ENCODE measurements around the gene CENPS.
"Not testable (repeated sequence)": the region's sequence is repeated elsewhere in the genome, so short reads cannot be mapped to it uniquely, and the experiment has no call there.

Gene CENPS

DNA sequence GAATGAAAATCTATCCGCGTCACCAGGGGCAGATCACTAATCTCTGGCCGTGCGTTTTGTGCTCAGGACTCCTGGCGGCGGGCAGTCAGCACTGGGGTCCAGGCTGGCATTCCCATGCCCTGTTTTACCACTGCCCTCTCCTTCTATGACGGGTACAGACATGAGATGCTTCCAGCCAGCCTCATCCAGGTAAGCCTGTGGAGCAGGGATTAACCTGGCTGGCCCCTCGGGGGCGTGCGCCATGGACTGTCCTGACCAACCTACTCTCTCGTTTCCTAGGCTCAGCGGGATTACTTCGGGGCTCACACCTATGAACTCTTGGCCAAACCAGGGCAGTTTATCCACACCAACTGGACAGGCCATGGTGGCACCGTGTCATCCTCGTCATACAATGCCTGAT is 10.9 kb upstream of the CENPS start:
- DNase-seq (ENCODE audit: low read depth) = no peak

DNA sequence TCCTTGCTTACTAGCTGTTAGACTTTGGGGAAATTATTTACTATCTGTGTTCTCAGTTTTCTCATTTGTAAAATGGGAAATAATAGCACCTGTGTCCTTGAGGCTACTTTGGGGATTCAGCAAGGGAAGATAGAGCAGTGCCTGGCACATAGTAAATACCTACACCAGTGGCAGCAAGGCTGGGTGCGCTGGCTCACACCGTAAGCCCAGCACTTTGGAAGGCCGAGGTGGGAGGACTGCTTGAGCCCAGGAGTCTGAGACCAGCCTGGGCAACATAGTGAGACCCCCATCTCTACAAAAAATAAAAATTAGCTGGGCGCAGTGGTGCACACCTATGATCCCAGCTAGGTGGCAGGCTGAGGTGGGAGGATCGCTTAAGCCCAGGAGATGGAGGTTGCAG is 8.6 kb upstream of the CENPS start:
- no peak for DNase-seq (ENCODE audit: low read depth)

DNA sequence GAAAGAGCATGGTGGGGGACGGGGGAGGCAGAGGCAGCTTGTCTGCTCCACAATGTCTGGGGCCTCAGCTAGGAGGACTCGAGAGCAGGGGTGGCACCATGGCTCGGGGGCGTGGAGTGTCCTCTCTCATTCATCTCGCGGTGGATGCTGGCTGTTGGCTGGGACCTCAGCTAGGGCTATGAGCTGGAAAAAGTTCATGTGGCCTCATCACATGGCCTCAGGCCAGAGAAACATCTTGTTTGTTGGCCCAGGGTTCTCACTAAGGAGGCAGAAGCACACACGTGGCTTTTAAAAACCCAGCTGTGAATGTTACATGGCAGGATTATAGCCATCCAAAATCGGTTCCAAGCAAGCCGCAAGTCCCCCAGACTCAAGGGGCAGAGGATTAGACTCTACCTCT is 6.2 kb upstream of the CENPS start:
- no peak for DNase-seq (ENCODE audit: low read depth)

DNA sequence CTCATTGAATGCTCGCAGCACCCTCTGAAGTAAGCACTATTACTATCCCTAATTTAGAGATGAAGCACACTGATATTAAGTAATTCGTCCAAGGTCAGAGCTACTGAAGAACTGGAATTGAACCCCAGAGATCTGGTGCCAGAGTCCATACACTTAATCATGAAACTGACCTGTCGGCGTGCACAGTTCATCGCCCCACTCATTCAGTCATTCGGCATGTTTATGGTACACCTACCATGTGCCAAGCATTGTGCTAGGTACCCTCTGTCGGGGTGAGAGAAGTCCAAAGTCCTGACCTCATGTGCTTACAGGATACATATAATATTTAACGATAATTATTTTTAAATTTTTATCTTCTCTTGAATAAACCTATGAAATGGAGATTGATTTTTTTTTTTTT is 5.6 kb upstream of the CENPS start:
- DNase-seq (ENCODE audit: low read depth) = no peak

DNA sequence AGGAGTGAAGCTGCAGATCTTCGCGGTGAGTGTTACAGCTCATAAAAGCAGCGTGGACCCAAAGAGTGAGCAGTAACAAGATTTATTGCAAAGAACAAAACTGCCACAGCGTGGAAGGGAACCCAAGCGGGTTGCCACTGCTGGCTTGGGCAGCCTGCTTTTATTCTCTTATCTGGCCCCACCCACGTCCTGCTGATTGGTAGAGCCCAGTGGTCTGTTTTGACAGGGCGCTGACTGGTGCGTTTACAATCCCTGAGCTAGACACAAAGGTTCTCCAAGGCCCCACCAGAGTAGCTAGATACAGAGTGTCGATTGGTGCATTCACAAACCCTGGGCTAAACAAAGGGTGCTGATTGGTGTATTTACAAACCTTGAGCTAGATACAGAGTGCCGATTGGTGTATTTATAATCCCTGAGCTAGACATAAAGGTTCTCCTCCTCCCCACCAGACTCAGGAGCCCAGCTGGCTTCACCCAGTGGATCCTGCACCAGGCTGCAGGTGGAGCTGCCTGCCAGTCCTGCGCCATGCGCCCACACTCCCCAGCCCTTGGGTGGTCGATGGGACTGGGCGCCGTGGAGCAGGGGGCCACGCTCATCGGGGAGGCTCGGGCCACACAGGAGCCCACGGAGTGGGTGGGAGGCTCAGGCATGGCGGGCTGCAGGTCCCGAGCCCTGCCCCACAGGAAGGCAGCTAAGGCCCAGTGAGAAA is 4.3 kb upstream of the CENPS start:
- not testable (repeated sequence) for DNase-seq (ENCODE audit: low read depth)

DNA sequence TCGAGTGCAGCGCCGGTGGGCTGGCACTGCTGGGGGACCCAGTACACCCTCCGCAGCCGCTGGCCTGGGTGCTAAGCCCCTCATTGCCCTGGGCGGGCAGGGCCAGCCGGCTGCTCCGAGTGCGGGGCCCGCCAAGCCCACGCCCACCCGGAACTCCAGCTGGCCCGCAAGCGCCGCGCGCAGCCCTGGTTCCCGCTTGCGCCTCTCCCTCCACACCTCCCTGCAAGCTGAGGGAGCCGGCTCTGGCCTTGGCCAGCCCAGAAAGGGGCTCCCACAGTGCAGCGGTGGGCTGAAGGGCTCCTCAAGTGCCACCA is 3.7 kb upstream of the CENPS start:
- not testable (repeated sequence) for DNase-seq (ENCODE audit: low read depth)

DNA sequence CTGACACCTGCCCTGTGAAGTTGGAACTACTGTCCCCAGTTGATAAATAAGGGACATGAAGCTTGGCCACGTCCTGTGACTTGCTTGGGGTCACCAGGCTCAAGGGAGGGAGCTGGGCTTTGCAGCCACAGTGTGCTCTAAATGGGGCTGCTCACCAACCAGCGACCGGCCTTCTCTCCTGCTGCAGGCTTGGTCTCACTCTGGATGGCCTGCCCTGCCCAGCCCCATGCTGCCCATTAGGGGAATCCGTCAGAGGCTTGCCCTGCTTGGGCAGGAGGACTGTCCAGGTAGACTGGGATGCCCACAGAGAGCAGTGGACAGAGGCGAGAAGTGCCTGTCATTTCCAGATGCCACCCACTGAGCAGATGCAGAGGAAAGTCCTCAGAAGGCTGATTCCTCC is 1.2 kb upstream of the CENPS start:
- DNase-seq (ENCODE audit: low read depth) = no peak

DNA sequence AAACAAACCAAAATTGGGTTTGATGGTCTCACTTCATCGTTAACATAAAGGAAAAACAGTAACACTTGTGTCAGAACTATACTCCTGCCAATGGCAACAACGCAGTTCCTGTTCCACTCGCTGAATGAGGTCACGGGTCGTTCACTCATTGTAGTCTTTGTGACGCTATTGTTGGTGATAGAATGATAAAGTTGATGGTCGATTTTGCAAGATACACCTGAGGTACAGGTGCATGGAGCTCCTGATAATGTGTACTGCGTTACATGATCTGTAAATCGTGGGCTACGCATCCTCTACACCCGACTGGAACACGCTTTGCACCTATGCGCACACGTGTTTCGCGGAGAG is 391 bp upstream of the CENPS start:
- DNase-seq (ENCODE audit: low read depth) = no peak

DNA sequence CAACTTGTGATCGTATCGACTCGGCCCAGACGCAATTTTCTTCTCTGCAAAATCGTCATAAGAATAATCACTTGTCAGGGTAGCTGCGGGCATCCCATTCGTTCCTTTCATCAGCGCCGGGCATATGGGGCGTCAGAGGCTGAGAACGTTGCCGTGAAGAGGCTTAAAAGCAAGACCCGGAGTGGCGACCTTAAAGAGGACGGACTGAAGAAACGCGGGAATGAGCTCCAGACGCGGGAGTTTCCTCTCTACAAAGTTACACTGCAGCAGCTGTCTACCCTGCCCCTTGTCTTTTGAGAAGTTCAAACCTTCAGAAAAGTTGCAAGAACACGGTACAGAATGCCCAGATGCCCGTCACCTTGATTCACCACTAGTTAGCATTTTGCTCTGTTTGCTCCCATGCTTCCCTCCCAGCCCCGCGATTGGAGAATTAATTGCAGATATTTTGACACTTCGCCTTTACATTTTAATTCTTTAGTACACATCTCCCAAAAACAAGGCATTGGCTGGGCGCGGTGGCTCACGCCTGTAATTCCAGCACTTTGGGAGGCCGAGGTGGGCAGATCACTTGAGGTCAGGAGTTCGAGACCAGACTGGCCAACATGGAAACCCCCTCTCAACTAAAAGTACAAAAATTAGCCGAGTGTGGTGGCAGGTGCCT is 967 bp downstream of the CENPS start:
- no peak for DNase-seq (ENCODE audit: low read depth)

DNA sequence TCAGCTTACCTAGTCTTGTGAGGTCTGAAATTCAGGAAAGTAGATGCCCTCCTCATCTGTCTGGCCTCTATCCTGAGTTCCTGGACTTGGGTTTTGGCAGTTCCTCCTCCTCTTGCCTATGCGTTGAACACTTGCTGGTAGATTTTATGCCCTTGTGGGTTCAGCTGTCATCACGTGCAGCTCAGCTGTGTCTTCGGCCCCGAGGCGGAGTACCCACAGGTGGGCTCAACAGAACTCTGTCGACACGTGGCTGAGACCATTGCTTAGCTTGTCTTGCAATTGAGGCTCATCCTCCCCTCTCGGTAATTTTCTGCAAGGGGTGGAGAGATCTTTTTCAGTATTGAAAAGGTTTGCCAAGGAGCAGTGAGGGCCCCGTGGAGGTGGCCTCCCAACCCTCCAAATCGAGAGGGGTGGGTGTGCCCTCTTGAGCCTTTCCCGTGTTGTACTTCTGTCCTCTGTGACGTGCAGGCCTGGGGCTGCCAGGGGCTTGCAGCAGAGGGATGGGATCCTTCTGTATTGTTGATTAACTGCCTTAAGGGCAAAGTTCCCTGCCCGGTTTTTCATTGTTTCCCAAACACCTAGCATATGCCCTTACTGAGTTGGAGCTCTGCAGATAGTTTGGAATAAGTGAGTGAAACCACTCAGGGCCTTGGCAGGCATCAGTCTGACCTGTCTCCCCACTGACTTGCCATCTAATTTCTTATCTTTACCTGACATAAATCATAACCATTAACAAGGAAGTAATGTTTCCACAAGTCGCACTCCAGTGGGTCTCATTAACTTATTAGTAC is 2.9 kb downstream of the CENPS start:
- no peak for DNase-seq (ENCODE audit: low read depth)

DNA sequence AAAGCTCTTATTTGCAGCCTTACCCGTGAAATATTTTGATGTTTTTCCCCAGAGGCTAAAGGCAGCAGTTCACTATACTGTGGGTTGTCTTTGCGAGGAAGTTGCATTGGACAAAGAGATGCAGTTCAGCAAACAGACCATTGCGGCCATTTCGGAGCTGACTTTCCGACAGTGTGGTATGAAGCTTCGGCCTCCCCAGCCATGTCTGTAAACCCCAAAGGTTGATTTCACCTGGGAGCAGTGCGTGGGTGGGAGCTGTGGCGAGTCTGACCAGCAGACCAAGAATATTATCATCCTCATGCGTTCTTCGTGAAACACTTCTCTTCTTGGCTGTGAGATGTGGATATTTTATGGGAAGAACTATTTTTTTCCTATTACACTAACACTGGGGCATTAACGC is 3.6 kb downstream of the CENPS start:
- DNase-seq (ENCODE audit: low read depth) = no peak

DNA sequence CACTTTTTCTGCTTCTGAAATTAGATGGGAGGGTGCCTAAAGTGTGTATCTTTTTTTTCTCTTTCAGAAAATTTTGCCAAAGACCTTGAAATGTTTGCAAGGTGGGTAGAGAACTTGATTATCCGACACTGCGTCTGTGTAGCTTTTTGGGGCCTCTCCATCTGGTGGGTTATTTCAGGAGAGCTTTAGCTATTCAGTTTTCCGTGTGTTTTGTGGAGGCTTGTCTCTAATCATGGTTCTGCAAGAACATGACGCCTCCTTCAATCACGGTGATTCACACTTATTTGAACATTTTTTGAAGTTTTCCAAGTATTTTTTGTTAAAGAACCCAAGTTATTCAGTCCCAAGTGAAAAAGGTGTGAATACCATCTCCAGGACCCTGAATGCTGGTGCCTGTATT is 4.4 kb downstream of the CENPS start:
- DNase-seq (ENCODE audit: low read depth) = no peak

DNA sequence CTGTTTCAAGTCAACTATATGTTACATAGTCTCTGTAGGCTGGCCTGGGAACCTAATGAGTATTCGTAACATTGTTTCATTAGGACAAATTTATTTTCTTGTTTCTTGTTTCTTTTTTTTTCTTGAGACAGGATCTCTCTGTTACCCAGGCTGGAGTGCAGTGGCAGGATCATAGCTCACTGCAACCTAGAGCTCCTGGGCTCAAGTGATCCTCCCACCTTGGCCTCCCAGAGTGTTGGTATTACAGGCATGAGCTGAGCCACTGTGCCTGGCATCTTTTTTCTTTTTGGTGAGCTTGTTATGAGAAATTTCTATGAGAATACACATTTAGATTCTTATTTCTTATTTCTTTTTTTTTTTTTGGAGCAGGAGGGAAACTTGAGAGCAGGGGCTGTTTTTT is 6.8 kb downstream of the CENPS start:
- no peak for DNase-seq (ENCODE audit: low read depth)

DNA sequence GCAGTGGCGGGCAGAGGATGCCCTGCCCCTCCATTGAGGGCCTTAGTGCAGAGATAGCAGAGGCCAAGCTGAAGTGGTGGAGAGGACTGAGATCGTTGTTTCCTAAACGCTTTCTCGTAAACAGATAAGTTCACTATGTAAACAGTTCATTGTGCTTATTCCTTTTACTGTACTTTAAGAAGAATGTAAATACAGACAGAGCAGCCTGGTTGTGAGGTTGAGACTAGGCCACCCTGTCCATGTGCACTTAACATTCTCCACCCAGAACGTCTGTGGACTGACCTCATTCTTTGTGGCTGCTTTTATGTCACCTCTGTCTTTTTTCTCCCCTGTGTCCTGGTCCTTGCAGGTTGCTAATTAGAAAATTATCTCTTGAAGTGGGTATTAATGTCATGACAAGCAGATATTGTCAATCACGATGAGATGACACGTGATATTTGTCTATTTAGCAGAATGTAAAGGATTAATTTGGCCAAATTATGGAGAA is 8.5 kb downstream of the CENPS start:
- DNase-seq (ENCODE audit: low read depth) = no peak

DNA sequence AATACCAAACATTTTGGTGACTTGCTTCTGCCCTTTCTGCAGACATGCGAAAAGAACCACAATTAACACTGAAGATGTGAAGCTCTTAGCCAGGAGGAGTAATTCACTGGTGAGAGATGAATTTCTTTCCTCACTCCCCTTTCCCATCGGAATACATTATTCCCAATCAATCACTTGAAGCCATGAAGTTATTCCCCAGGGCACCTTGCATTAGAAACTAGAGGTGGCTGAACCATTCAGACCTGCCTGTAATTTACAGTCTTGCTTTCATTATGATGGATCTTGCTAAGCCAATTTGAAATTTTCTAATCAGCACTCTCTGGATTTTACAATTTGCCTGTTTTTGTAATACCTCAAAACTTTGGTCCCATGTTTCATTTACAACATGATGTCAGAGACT is 10.1 kb downstream of the CENPS start:
- no peak for DNase-seq (ENCODE audit: low read depth)

DNA sequence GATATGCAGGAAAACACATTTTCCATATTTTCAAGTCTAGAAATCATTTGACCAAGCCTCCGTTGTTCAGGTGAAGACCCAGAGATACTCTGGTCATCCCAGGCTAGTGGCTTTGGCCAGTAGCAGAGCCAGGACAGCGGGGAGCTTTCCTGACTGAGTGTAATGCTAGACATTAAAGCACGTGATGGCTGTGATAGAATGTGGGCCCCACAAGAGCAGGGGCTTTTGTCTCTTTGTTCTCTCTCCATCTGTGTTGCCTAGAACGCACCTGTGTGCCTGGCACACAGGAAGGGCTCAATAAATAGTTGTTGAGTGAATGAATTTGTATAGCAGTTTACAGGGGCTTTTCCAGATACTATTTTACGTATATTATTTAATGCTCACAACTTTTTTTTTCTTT is 10.6 kb downstream of the CENPS start:
- no peak for DNase-seq (ENCODE audit: low read depth)

DNA sequence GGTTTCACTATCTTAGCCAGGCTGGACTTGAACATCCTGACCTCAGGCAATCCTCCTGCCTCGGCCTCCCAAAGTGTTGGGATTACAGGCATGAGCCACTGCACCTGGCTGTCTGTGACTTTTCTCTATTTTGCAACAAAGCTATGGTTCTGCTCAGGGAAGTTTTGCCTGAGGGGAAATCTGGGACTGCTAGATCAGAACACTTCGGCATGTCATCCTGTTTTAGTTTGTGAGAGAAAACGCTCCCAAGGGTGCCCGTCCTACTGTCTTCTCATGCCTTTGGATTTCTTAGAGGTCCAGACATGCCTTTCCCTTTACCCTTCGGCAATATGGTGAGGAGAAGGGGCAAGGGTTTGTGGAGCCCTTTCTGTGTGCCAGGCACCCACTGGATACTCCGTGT is 14.0 kb downstream of the CENPS start:
- no peak for DNase-seq (ENCODE audit: low read depth)

DNA sequence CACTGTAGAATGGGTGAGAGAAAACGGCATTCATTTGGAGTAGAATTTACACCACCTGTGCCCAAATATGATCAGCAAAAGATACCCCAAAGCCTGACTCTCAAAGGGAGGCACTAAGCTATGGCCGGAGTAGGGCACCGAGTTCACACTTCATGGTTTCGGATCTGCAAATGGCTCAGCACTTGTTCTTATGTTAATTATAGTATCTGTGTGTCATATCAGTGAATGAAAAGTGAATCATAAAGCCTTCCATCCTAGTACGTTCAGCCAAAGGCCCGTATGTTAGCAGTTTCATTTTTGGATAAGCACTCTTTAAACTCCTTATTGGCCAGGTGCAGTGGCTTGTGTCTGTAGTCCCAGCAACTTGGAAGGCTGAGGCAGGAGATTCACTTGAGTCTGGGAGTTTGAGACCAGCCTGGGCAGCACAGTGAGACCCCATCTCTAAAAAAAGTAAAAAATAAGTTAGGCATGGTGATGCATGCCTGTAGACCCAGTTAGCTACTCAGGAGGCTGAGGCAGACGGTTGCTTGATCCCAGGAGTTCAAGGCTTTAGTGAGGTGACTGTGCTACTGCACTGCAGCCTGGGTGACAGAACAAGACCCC is 14.7 kb downstream of the CENPS start:
- DNase-seq (ENCODE audit: low read depth) = no peak

DNA sequence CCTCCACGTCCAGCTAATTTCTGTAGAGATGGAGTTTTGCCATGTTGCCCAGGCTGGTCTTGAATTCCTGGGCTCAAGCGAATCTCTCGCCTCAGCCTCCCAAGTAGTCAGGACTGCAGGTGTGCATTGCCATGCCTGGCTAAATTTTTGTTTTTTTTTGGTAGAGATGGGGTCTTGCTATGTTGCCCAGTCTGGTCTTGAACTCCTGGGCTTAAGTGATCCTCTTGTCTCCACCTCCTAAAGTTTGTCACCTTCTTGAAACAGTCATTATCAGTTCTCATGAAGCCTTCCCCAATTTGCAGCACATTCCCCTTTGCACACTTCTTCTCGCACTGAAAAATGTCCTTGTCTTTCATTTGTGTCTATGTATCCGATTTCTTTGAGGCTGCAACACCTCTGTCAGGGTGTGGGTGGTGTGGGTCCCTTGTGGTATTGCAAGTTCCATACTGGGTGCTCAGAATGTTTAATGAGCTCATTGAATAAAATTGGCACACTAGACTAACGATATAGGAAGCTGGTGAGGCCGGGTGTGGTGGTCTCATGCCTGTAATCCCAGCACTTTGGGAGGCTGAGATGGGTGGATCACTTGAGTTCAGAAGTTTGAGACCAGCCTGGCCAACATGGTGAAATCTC is 16.7 kb downstream of the CENPS start:
- DNase-seq (ENCODE audit: low read depth) = no peak

DNA sequence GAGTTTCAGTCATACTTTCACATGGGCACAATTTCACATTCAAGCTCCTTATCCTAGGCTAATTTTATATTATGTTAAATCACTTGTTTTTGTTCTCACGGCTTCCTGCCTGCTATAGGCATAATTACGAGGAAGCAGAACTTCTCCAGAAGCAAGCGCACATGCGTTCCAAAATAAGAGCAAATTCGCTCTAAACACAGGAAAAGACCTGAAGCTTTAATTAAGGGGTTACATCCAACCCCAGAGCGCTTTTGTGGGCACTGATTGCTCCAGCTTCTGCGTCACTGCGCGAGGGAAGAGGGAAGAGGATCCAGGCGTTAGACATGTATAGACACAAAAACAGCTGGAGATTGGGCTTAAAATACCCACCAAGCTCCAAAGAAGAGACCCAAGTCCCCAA is 19.5 kb downstream of the CENPS start, which contains the start of gene CORT:
Gene CORT, plus strand, starts transcription at position 281 of the 400 bp plus-strand sequence. CDS start 193 bp downstream, outside the sequence.
- DNase-seq (ENCODE audit: low read depth) = no peak

DNA sequence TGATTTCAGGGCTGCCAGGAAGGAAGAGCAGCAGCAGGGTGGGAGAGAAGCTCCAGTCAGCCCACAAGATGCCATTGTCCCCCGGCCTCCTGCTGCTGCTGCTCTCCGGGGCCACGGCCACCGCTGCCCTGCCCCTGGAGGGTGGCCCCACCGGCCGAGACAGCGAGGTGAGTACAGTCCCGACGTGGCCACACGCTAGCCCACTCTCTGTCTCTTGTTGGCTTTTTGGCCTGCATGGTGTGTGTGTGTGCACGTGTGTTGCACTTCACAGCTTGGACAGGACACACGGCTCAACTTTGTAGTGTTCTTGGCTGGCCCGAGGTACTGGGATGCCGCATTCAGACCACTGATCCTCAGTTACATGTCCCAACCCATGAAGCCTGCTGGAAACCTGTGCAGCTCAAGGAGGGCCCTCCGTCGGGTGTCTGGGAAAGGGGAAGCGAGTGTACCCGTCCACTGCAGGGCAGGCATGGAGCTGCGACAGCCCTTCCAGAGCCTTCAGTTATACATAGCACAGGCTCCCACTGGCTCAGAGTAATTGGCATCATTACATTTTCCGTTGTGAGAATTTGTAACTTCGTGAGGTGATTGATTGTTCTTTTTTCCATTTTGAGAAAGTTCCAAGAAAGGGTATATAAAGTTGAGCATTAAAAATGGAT is 20.1 kb downstream of the CENPS start:
- DNase-seq (ENCODE audit: low read depth) = no peak

DNA sequence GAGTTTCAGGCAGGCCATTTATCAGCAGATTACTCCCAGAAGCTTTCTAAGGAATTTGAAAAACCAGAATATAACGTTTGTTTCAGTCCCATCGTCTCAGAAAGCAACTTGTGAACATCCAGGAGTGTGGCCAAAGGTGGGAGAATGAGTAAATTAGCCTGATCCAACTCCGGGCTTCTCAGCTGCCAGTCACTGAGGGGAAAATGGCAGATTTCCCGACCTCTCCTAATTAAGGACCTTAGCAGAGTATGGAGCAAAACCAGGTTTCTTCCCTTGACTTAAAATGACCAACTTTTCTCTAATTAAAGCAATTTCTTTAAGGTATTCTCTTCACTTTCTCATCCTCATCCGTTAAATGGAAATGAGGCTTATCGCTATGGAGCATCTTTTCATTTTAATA is 20.6 kb downstream of the CENPS start:
- DNase-seq (ENCODE audit: low read depth) = no peak

Data from stimulated activated CD8-positive, alpha-beta memory T cell treated with anti-CD3 and anti-CD28 coated beads, Interleukin-7, amount 100 ng/mL, for 24 hours (primary cell).